Measurements from ENCODE around the gene LORICRIN.

Gene LORICRIN

GRCh38 chr1:153307221-153307600 lies 47.7 kb downstream of the LORICRIN start:
- DNase-seq: no peak

- no peak for DNase-seq
These were observed 49.1 kb downstream of the LORICRIN start for GRCh38 chr1:153308540-153308939.

- DNase-seq: no peak
These were observed 50.0 kb downstream of the LORICRIN start for GRCh38 chr1:153309441-153309840.

- DNase-seq: no peak
These were observed 51.0 kb downstream of the LORICRIN start for GRCh38 chr1:153310526-153310925.

All from CD4-positive, alpha-beta T cell treated with Interleukin-15 for 1 hour (primary cell).